GM12801 (cell line): ENCODE data around the gene SLFN14.

Experiments used
- TF ChIP-seq, protein P1 (sequence below): IDR thresholded peaks from one replicate; pipeline ENCODE4 v1.5.1; 2011; ENCODE audit warnings: control low read depth; ENCODE audit not compliant: insufficient read length; ENCODE audit errors: extremely low read depth

The SLFN14 gene

DNA sequence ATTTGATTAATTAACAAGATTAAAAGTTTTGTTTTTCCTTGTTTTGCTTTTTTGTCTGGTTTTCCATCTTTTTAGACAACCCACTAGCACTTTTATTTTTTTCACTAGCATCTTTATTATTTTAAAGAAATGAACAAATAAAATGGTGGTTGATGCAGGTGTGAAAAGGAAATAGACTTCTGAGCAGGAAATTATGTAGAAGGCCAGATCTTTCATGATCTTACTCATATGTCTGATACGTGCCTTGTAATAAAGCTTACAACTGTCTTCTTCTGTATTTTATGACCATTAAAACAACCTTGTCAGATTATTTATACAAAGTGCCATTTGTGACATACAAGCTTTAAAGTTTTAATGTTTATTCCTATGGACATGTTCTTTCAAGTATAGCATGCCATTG is 29.5 kb downstream of the SLFN14 start:
- TF ChIP-seq, protein P1, sequence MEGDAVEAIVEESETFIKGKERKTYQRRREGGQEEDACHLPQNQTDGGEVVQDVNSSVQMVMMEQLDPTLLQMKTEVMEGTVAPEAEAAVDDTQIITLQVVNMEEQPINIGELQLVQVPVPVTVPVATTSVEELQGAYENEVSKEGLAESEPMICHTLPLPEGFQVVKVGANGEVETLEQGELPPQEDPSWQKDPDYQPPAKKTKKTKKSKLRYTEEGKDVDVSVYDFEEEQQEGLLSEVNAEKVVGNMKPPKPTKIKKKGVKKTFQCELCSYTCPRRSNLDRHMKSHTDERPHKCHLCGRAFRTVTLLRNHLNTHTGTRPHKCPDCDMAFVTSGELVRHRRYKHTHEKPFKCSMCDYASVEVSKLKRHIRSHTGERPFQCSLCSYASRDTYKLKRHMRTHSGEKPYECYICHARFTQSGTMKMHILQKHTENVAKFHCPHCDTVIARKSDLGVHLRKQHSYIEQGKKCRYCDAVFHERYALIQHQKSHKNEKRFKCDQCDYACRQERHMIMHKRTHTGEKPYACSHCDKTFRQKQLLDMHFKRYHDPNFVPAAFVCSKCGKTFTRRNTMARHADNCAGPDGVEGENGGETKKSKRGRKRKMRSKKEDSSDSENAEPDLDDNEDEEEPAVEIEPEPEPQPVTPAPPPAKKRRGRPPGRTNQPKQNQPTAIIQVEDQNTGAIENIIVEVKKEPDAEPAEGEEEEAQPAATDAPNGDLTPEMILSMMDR = no peak

DNA sequence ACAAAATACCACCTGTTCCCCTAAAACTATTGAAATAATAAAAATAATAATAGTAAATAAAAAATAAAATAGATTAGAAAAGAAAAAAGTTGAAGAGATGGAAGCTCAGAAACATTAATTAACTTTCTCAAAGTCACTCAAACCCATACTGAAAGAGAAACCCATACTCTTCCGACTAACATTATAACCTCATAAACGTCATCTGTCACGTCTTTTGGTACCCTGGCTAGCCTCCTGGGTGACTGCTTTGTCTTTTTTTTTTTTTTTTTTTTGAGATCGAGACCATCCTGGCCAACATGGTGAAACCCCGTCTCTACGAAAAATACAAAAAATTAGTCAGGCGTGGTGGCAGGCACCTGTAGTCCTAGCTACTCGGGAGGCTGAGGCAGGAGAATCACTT is 30.8 kb downstream of the SLFN14 start:
- TF ChIP-seq, protein P1 = no peak

DNA sequence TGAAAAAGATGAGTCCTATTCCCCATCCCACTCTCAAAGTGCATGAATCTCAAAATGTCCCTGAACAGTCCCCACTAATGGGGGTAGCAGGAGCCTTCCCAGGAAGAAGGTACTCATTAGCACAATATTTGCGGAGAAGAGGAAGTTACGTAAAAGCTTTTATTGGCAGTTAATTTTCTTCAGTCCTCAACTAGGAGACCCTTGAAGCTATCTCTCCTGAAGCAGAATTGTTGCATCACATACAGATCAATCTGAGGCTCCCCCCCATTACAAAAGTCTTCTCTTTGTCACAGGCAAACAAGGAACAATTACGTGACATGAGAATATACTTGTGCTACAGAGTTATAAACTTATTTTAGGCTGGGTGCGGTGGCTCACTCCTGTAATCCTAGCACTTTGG is 37.3 kb downstream of the SLFN14 start:
- TF ChIP-seq, protein P1 = no peak

DNA sequence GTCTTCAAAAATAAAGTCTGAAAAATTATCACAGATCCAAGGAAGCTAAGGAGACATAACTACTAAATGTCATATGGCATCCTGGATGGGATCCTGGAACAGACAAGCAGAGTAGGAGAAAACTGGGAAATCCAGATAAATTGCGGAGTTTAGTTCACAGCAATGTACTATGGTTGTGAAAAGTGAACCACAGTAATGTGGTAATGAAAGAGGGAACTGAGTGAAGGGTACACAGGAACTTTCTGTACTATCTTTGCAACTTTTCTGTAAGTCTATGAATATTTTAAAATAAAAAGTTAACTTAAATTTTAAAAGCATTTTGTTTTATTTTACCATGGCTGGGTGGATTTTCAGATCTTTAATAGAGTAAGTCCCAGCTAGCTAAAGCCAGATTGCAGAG is 39.5 kb downstream of the SLFN14 start:
- TF ChIP-seq, protein P1 = no peak

DNA sequence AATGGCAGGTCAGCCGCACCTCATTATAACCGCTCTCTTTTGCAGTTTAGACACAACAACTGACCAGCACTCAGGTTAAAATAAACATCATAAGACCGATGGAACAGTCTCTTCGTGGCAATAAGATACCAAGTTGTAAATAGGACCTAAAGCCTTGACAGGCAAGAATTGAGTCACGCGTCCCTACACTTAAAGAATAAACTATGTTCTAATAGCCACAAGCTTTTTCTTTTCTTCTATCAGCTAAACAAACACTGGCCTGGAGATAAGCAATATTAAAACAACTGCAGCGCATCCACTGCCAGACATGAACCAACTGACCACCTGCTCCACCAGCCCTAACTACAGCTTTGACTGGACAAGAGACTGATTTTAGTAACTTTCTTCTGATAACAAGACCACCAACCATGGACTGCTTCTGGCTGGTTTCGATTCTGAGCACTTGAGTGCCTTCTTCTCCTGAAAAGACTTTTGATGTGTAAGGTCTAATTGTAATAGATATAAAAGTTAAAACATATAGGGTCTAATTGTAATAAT is 40.6 kb downstream of the SLFN14 start:
- TF ChIP-seq, protein P1 = no peak

DNA sequence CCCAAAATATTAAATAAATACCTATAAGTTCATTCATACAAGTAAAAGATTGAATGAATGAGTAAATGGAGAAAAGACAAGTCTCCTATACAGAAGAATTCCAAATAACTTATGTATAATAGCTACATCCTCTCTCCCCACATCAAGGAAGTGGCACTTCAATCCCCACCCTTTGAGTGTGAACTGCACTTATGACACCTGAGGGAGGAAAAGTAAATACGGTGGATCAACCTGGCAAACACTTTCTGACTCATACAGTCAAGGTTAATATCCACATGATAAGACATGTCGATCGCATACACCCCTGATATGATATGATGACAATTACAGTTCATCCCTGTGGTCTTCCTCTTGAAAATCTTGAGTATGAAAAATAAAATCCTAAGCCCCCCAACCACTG is 41.2 kb downstream of the SLFN14 start:
- TF ChIP-seq, protein P1 = no peak

DNA sequence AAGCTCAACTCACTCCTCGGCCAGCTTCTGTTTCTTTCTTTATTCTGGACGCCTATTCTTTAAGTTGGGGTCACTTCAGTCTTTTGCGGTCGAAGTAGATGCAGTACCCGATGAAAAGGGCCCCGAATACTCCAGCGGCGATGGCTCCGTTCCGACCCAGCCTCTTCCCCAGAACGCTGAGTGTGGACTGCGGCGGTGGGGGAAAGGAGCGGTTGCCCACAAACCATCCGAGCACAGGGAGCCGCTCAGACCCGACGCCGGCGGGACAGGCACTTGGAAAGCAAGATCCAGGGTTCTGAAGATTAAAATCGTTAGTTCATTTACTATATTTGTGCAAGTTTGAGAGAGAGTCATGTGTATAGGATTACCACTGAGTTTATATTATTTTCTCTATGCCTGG is 45.6 kb downstream of the SLFN14 start:
- TF ChIP-seq, protein P1 = no peak

DNA sequence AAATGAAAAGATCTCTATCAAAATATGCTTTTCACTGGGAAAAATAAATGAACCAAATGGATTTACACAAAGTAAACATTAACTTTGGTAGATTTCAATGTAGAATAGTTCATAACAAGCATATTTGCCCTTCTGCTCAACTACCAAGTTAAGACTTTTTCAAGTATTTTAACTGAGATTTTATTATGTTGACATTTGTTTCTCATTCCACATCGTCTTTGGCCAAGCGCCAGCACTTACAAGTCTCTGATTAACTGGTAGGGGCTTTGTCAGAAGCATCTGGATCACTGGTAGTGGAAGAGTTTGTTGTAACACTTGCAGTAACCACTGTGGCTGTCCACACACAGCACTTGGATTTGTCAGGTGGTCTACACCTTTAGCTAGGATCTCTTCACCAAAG is 46.1 kb downstream of the SLFN14 start:
- TF ChIP-seq, protein P1 = no peak
